ENCODE measurements around the gene MFGE8.
A peak's percentile ranks its signal among the peaks of the same experiment; 100 is the strongest.

MFGE8 gene, protein sequence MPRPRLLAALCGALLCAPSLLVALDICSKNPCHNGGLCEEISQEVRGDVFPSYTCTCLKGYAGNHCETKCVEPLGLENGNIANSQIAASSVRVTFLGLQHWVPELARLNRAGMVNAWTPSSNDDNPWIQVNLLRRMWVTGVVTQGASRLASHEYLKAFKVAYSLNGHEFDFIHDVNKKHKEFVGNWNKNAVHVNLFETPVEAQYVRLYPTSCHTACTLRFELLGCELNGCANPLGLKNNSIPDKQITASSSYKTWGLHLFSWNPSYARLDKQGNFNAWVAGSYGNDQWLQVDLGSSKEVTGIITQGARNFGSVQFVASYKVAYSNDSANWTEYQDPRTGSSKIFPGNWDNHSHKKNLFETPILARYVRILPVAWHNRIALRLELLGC

DNA sequence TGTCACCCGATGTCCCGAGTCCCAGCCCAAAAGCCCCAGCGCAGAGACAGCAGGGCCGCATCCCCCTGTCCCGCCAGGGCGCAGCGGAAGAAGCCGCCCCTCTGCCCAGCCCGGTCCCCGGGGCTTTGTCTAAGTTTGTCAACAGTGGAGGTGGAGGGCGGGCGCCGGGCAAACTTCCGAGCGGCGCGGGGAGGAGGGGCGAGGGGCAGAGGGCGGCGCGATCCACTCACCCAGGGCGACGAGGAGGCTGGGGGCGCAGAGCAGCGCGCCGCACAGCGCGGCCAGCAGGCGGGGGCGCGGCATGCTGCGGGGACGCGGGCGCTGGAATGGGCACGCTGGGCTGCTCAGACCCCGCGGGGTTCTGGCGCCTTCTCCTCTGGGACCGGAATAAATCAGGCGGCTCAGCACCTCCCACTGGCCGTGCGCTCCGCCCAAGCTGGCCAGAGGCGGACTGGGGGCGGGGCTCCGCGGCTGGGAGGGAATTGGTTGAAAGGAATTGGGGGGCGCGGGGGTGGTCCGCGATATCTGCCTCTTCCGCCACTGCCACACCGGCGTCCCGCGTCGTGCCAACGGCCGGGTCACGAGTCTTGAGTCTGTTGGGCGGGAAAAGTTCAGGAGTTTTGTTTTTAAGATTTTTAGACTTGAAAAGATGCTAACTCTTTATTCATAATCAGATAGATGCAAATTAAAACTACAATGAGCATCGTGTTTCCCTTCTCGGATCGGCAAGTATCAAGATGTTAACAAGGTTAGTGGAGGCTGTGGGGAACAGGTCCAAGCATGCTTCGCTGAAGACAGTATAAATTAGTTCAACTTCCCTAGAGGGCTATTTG lies at the start of gene MFGE8:
TSS of gene MFGE8 (minus strand) at position 363 of the 833 bp plus-strand sequence. CDS start at position 303, 60 bp downstream.
- TF ChIP-seq, protein P1, sequence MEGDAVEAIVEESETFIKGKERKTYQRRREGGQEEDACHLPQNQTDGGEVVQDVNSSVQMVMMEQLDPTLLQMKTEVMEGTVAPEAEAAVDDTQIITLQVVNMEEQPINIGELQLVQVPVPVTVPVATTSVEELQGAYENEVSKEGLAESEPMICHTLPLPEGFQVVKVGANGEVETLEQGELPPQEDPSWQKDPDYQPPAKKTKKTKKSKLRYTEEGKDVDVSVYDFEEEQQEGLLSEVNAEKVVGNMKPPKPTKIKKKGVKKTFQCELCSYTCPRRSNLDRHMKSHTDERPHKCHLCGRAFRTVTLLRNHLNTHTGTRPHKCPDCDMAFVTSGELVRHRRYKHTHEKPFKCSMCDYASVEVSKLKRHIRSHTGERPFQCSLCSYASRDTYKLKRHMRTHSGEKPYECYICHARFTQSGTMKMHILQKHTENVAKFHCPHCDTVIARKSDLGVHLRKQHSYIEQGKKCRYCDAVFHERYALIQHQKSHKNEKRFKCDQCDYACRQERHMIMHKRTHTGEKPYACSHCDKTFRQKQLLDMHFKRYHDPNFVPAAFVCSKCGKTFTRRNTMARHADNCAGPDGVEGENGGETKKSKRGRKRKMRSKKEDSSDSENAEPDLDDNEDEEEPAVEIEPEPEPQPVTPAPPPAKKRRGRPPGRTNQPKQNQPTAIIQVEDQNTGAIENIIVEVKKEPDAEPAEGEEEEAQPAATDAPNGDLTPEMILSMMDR (IDR thresholded peaks at IDR 0.05; ENCODE audit: control extremely low read depth, extremely low read depth, low read depth, missing control alignments): no peak
- POLR2A ChIA-PET: no interaction called here
- CTCF ChIA-PET: interaction anchor here (3.8 kb wide), 1 partner anchor 8 kb away, joined by 28 read pairs; no protein-coding TSS in a partner anchor
- peak; percentile 75 for DNase-seq (ENCODE audit: extremely low spot score)

DNA sequence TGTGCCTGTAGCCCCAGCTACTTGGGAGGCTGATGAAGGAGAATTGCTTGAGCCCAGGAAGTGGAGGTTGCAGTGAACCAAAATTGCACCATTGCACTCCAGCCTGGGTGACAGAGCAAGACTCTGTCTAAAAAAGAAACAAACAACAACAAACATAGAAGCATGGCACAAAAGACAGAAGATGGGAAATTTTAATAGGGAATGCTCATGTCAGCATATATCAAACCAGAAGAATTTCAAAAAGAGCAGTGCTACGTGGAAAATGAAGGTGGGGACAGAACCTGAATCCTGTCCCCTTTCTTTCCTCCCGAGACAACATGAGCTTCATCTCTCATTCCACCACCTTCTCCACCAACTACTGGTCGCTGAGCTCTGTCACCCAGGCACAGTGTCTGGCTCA lies 46.3 kb upstream of the MFGE8 start:
- TF ChIP-seq, protein P1 (IDR thresholded peaks at IDR 0.05; ENCODE audit: control extremely low read depth, extremely low read depth, low read depth, missing control alignments): no peak
- CTCF ChIA-PET: no interaction called here
- DNase-seq (ENCODE audit: extremely low spot score): no peak
- POLR2A ChIA-PET: no interaction called here

DNA sequence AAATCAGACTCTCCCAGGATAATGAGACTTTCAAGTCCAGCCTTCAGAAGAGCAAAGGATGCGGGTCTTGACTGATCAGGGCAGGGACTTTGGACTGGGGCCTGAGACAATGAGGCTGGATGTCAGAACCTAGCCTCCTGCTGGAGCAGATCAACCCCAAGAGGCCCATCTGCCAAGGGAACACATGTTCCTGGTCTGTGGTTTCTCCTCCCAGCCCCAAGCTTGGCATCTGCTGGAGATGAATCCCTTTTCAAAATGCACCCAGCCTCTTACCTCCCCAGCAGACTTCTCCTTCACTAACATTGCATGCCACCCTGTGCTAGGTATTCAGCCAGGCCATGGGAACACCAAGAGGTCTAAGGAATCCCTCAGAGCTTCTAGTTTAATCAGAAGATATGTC lies 43.7 kb upstream of the MFGE8 start:
- POLR2A ChIA-PET: no interaction called here
- CTCF ChIA-PET: no interaction called here
- DNase-seq (ENCODE audit: extremely low spot score): no peak
- TF ChIP-seq, protein P1 (IDR thresholded peaks at IDR 0.05; ENCODE audit: control extremely low read depth, extremely low read depth, low read depth, missing control alignments): no peak

DNA sequence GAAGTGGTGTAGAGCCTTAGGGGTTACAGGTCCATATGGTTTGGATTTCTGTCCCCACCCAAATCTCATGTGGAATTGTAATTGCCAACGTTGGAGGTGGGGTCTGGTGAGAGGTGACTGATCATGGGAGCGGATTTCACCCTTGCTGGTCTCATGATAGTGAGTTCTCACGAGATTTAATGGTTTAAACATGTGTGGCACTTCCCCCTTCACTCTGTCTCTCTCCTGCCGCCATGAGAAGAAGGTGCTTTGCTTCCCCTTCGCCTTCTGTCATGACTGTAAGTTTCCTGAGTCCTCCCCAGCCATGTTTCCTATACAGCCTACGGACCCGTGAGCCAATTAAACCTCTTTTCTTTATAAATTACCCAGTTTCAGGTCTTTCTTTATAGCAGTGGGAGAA lies 43.1 kb upstream of the MFGE8 start:
- ChIA-PET POLR2A (interaction anchor here (0.7 kb wide), 1 partner anchor 13 kb away, joined by 9 read pairs; no protein-coding TSS in a partner anchor), CTCF (no interaction called here)
- DNase-seq (ENCODE audit: extremely low spot score): no peak
- TF ChIP-seq, protein P1 (IDR thresholded peaks at IDR 0.05; ENCODE audit: control extremely low read depth, extremely low read depth, low read depth, missing control alignments): no peak

DNA sequence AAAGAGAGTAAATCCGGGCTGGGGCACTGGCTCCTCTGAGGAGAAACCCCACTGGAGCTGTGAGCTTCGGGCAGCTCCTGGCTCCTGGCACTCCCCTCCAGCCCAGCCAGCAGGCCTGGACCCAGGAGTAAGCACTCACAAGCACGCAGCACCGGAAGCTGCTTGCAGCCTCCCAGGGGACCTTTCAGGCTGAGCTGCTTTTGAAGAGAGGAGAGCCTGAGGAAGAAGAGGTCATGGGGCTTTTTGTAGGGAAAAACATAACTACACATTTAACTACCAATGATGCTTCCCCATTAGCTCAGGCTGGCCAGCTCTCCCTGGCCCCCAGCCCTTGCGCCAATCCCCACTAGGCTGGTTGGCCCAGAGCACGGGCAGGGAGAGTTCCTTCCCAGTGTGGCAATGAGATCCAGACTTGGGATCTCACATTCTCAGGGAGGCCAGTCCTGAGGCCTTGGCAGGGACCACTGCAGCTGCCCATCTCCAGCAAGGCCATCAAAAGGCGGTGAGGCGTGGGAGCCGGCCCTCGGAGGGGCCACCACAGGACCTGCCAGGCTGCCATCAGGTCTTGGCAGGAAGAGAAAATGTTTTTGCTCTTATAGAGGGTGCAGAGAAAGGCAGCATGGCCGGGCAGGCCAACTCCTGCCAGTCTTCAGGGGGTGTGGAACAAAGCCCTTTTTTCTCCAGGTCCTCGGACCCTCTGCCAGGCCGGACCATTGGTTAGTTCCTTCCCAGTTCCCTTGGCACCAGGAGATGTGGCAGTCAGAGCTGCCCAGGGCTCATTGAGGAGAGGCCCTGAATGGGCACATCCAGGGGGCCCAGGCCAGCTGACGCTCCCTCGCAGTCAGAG lies 41.5 kb upstream of the MFGE8 start:
- DNase-seq (ENCODE audit: extremely low spot score): no peak
- TF ChIP-seq, protein P1 (IDR thresholded peaks at IDR 0.05; ENCODE audit: control extremely low read depth, extremely low read depth, low read depth, missing control alignments): no peak
- CTCF ChIA-PET: interaction anchor here (1.1 kb wide), 1 partner anchor 223 kb away, joined by 3 read pairs; no protein-coding TSS in a partner anchor
- POLR2A ChIA-PET: no interaction called here
